SHP77 (cell line): ENCODE measurements around the gene RGS19.

Source experiments
- DNase-seq, 2 experiments: peaks; one replicate each; lab custom pipeline; 2025; lab: John Stamatoyannopoulos, UW

RGS19 gene

GRCh38 chr20:64048402-64049044 lies 30.8 kb downstream of the RGS19 start:
- no peak for DNase-seq

- DNase-seq = no peak
Observed at GRCh38 chr20:64047968-64048401, 31.3 kb downstream of the RGS19 start.

- DNase-seq = no peak
Observed at GRCh38 chr20:64047046-64047389, 32.3 kb downstream of the RGS19 start.

- no peak for DNase-seq
Observed at GRCh38 chr20:64045346-64046011, 33.8 kb downstream of the RGS19 start.

- no peak for DNase-seq
Observed at GRCh38 chr20:64044484-64045247, 34.7 kb downstream of the RGS19 start.

GRCh38 chr20:64043768-64044167 lies 35.5 kb downstream of the RGS19 start:
- no peak for DNase-seq

GRCh38 chr20:64042054-64042781 lies 37.1 kb downstream of the RGS19 start:
- DNase-seq = no peak

- no peak for DNase-seq
Observed at GRCh38 chr20:64041781-64042053, 37.6 kb downstream of the RGS19 start.

GRCh38 chr20:64041040-64041780 lies 38.1 kb downstream of the RGS19 start:
- DNase-seq = no peak

- DNase-seq = no peak
Observed at GRCh38 chr20:64040231-64041039, 38.9 kb downstream of the RGS19 start.

- no peak for DNase-seq
Observed at GRCh38 chr20:64039293-64040160, 39.8 kb downstream of the RGS19 start.

- DNase-seq = peak; percentile 79 to 87
Observed at GRCh38 chr20:64038565-64039292, 40.6 kb downstream of the RGS19 start.

- DNase-seq = peak in 1 of 2 experiments; percentile 64
Observed at GRCh38 chr20:64038224-64038564, 41.1 kb downstream of the RGS19 start.

- no peak for DNase-seq
Observed at GRCh38 chr20:64037498-64038213, 41.7 kb downstream of the RGS19 start.

- DNase-seq = no peak
Observed at GRCh38 chr20:64037199-64037497, 42.2 kb downstream of the RGS19 start.

- no peak for DNase-seq
Observed at GRCh38 chr20:64036346-64037198, 42.7 kb downstream of the RGS19 start.

- DNase-seq = no peak
Observed at GRCh38 chr20:64035933-64036345, 43.4 kb downstream of the RGS19 start, which contains the start of gene C20orf204. TSS of gene C20orf204 (plus strand) at chr20:64036182. CDS start at chr20:64036324, 142 bp downstream.
